IMR-90 (cell line): ENCODE measurements around the gene AHI1. TPM values are rescaled to one million over a fixed set of nuclear protein-coding genes. Genes with fewer than 3 reads are reported as not detected.

Source experiments
- ATAC-seq: fragments of 200-7000 bp; cut with Tn5 transposase; 2 replicates; pipeline ENCODE4 v1.9.1; 2020; ENCODE audit warnings: low read depth, mild to moderate bottlenecking, moderate library complexity
- BruUV-seq: library from RNA; stranded (reverse); fragments of 400-500 nt; replicated peaks from 2 replicates; lab custom pipeline; 2021; lab: Mats Ljungman, UMichigan
- CTCF ChIA-PET: fragments of 300-600 bp; formaldehyde crosslinking; extraction: SDS; loops from one replicate; lab custom pipeline; 2021; ENCODE audit warnings: antibody characterized with exemption; lab: Yijun Ruan, JAX
- POLR2A ChIA-PET: fragments of 300-600 bp; sonication (Branson Sonifier 250); formaldehyde crosslinking; loops from one replicate; lab custom pipeline; 2022; ENCODE audit warnings: antibody characterized with exemption; ENCODE audit not compliant: unreplicated experiment; lab: Charles Lee
- DNase-seq: peaks from one replicate; pipeline ENCODE4 v3.0.0; 2013
- H2AFZ ChIP-seq: replicated peaks from 2 replicates; pipeline ENCODE3; 2013; ENCODE audit warnings: low read length, mild to moderate bottlenecking; ENCODE audit not compliant: poor library complexity
- H2AK5ac ChIP-seq: 2 replicates; pipeline ENCODE4 v1.6.1; 2013; ENCODE audit warnings: low read depth, low read length, inconsistent platforms
- H2AK9ac ChIP-seq: replicated peaks from 2 replicates; pipeline ENCODE3; 2013; ENCODE audit warnings: mild to moderate bottlenecking, low read depth, low read length, moderate library complexity; ENCODE audit not compliant: poor library complexity
- H2BK120ac ChIP-seq: 2 replicates; pipeline ENCODE4 v1.6.1; 2013; ENCODE audit warnings: low read depth, low read length, inconsistent platforms
- H2BK15ac ChIP-seq: 3 replicates; pipeline ENCODE4 v1.6.1; 2013; ENCODE audit warnings: low read depth, low read length, inconsistent platforms
- H2BK20ac ChIP-seq: 2 replicates; pipeline ENCODE4 v1.6.1; 2013; ENCODE audit warnings: low read depth, mild to moderate bottlenecking, inconsistent platforms, low read length, moderate library complexity
- H2BK5ac ChIP-seq: 2 replicates; pipeline ENCODE4 v1.6.1; 2013; ENCODE audit warnings: mild to moderate bottlenecking, low read depth, low read length, inconsistent platforms; ENCODE audit not compliant: poor library complexity, severe bottlenecking
- H3K14ac ChIP-seq: replicated peaks from 2 replicates; pipeline ENCODE4 v1.6.1; 2013; ENCODE audit warnings: low read depth, low read length, inconsistent platforms
- H3K18ac ChIP-seq: 2 replicates; pipeline ENCODE4 v1.6.1; 2013; ENCODE audit warnings: low read depth, low read length, control low read depth
- H3K23ac ChIP-seq: 2 replicates; pipeline ENCODE4 v1.6.1; 2013; ENCODE audit warnings: low read depth, low read length, inconsistent platforms
- H3K27ac ChIP-seq: 2 replicates; pipeline ENCODE4 v1.5.1; 2013; ENCODE audit warnings: mild to moderate bottlenecking, control low read depth, low read length; ENCODE audit not compliant: insufficient read depth
- H3K27me3 ChIP-seq: 2 replicates; pipeline ENCODE4 v1.6.1; 2013; ENCODE audit warnings: low read length; ENCODE audit not compliant: control insufficient read depth, insufficient read depth
- H3K36me3 ChIP-seq: 2 replicates; pipeline ENCODE4 v1.6.1; 2013; ENCODE audit warnings: low read length, mixed read lengths; ENCODE audit not compliant: control insufficient read depth, insufficient read depth
- H3K4ac ChIP-seq: 2 replicates; pipeline ENCODE4 v1.6.1; 2013; ENCODE audit warnings: low read depth, low read length, inconsistent platforms
- H3K4me1 ChIP-seq: 2 replicates; pipeline ENCODE4 v1.6.1; 2013; ENCODE audit warnings: low read length, mixed read lengths; ENCODE audit not compliant: control insufficient read depth, insufficient read depth
- H3K4me2 ChIP-seq: 2 replicates; pipeline ENCODE4 v1.6.1; 2013; ENCODE audit warnings: low read depth, mild to moderate bottlenecking, control low read depth, low read length, moderate library complexity
- H3K4me3 ChIP-seq: 2 replicates; pipeline ENCODE4 v1.5.1; 2013; ENCODE audit warnings: low read depth, mild to moderate bottlenecking, control low read depth, low read length, moderate library complexity; ENCODE audit not compliant: insufficient read depth
- H3K56ac ChIP-seq: 2 replicates; pipeline ENCODE4 v1.6.1; 2013; ENCODE audit warnings: low read length, inconsistent platforms; ENCODE audit not compliant: insufficient read depth; ENCODE audit errors: extremely low read depth
- H3K79me1 ChIP-seq, 2 experiments: 2 replicates each; pipeline ENCODE4 v1.6.1; 2013; ENCODE audit warnings: low read length in 2 of 2, inconsistent platforms in 1 of 2, low read depth in 1 of 2
- H3K9ac ChIP-seq: 2 replicates; pipeline ENCODE4 v1.6.1; 2013; ENCODE audit warnings: low read depth, low read length, control low read depth
- H3K9me1 ChIP-seq: 2 replicates; pipeline ENCODE4 v1.6.1; 2013; ENCODE audit warnings: low read length, inconsistent platforms; ENCODE audit not compliant: insufficient read depth
- H3K9me3 ChIP-seq: 2 replicates; pipeline ENCODE4 v1.6.1; 2013; ENCODE audit warnings: low read length; ENCODE audit not compliant: control insufficient read depth, insufficient read depth
- H4K20me1 ChIP-seq: 2 replicates; pipeline ENCODE4 v1.6.1; 2013; ENCODE audit warnings: low read length, inconsistent platforms; ENCODE audit not compliant: insufficient read depth
- H4K5ac ChIP-seq: 2 replicates; pipeline ENCODE4 v1.6.1; 2013; ENCODE audit warnings: mild to moderate bottlenecking, low read depth, low read length, control low read depth
- H4K8ac ChIP-seq, 2 experiments: 2 replicates each; pipeline ENCODE4 v1.6.1; 2013; ENCODE audit warnings: low read depth in 2 of 2, low read length in 2 of 2, control low read depth in 1 of 2, inconsistent platforms in 1 of 2
- H4K91ac ChIP-seq: 2 replicates; pipeline ENCODE4 v1.6.1; 2013; ENCODE audit warnings: low read depth, low read length, inconsistent platforms; ENCODE audit not compliant: insufficient read depth
- BHLHE40 ChIP-seq: fragments of 150-350 bp; IDR thresholded peaks from 2 replicates; pipeline ENCODE4 v1.6.1; 2016; ENCODE audit warnings: mild to moderate bottlenecking, low read depth, low read length
- CEBPB ChIP-seq: IDR thresholded peaks from 2 replicates; pipeline ENCODE4 v1.6.1; 2012; ENCODE audit warnings: low read depth, low read length, improper control_type of control experiment
- CHD1 ChIP-seq: IDR thresholded peaks from 2 replicates; pipeline ENCODE4 v1.6.1; 2012; ENCODE audit warnings: low read depth, low read length, improper control_type of control experiment
- FOS ChIP-seq: fragments of 150-350 bp; IDR thresholded peaks from 2 replicates; pipeline ENCODE4 v1.6.1; 2016; ENCODE audit warnings: low read depth, low read length
- MAFK ChIP-seq: IDR thresholded peaks from 2 replicates; pipeline ENCODE4 v1.6.1; 2012; ENCODE audit warnings: low read depth, low read length, improper control_type of control experiment
- MAZ ChIP-seq: IDR thresholded peaks from 2 replicates; pipeline ENCODE4 v1.6.1; 2012; ENCODE audit warnings: low read depth, mild to moderate bottlenecking, low read length, improper control_type of control experiment, moderate library complexity, borderline replicate concordance
- MXI1 ChIP-seq: IDR thresholded peaks from 2 replicates; pipeline ENCODE4 v1.6.1; 2012; ENCODE audit warnings: low read depth, mild to moderate bottlenecking, low read length, moderate library complexity, borderline replicate concordance
- NFE2L2 ChIP-seq: fragments of 150-350 bp; IDR thresholded peaks from 2 replicates; pipeline ENCODE4 v1.6.1; 2016; ENCODE audit warnings: low read depth, mild to moderate bottlenecking, low read length
- POLR2A ChIP-seq: IDR thresholded peaks from 2 replicates; pipeline ENCODE4 v1.6.1; 2012; ENCODE audit warnings: mild to moderate bottlenecking, low read depth, low read length
- RAD21 ChIP-seq: IDR thresholded peaks from 2 replicates; pipeline ENCODE4 v1.6.1; 2012; ENCODE audit warnings: low read length, improper control_type of control experiment
- RCOR1 ChIP-seq: IDR thresholded peaks from 2 replicates; pipeline ENCODE4 v1.6.1; 2012; ENCODE audit warnings: mild to moderate bottlenecking, low read length, improper control_type of control experiment; ENCODE audit not compliant: insufficient replicate concordance
- RFX5 ChIP-seq: IDR thresholded peaks from 2 replicates; pipeline ENCODE4 v1.8.0; 2012; ENCODE audit warnings: low read depth, mild to moderate bottlenecking, low read length, moderate library complexity
- SMC3 ChIP-seq: fragments of 150-350 bp; IDR thresholded peaks from 2 replicates; pipeline ENCODE4 v1.6.1; 2016; ENCODE audit warnings: low read depth, mild to moderate bottlenecking, antibody characterized with exemption, low read length, moderate library complexity
- WGBS, 2 experiments: methylation state at CpG; one replicate each; pipeline versions ENCODE4 v1.1.5 to v1.1.7; 2013; ENCODE audit warnings: missing lambda C conversion rate in 2 of 2; ENCODE audit not compliant: insufficient read length in 1 of 2; ENCODE audit errors: extremely low coverage in 2 of 2; 5-methylcytosine and 5-hydroxymethylcytosine counted together
- dilution Hi-C: fragments of 300-500 bp; cut with HindIII; formaldehyde crosslinking; loops from one replicate; pipeline ENCODE4 v1.14.3; 2018; ENCODE audit warnings: low sequenced_read_pairs; ENCODE audit not compliant: unreplicated experiment
- in situ Hi-C: fragments of 300-500 bp; cut with MboI; formaldehyde crosslinking; loops from 3 replicates; pipeline ENCODE4 v1.14.3; 2019; ENCODE audit warnings: low sequenced_read_pairs, inconsistent platforms, mixed read lengths
- intact Hi-C: fragments of 100-400 bp; cut with micrococcal nuclease; formaldehyde crosslinking; loops from 2 replicates; pipeline ENCODE4 v1.10.0; 2022
- polyA plus RNA-seq, 3 experiments: library from polyadenylated mRNA; depleted of rRNA; stranded (reverse); fragments of >200 nt; gene quantifications; 2 replicates each; pipeline ENCODE4 v1.2.3, GENCODE V29; 2012; ENCODE audit warnings: low replicate concordance in 1 of 3
- total RNA-seq: library from RNA; depleted of rRNA; stranded (reverse); fragments of >200 nt; gene quantifications from 2 replicates; pipeline ENCODE4 v1.2.3, GENCODE V29; 2012
- TF ChIP-seq, protein P1 (sequence below): conservative IDR thresholded peaks from 2 replicates; pipeline ENCODE4 v1.5.1; 2012; ENCODE audit warnings: mild to moderate bottlenecking, low read depth, low read length, improper control_type of control experiment
- TF ChIP-seq, protein P2 (sequence below): fragments of 150-350 bp; IDR thresholded peaks from 2 replicates; pipeline ENCODE4 v1.6.1; 2016; ENCODE audit warnings: low read depth, mild to moderate bottlenecking, low read length, moderate library complexity, borderline replicate concordance
- TF ChIP-seq, protein P3 (sequence below): fragments of 150-350 bp; IDR thresholded peaks from 2 replicates; pipeline ENCODE4 v1.6.1; 2017; ENCODE audit warnings: mild to moderate bottlenecking, antibody characterized with exemption, low read length, low read depth

The AHI1 gene
- total and polyA plus RNA-seq, 2 of the 4 experiments (the other 2 are of a cell fraction), result 9.5 to 19.4 TPM

DNA sequence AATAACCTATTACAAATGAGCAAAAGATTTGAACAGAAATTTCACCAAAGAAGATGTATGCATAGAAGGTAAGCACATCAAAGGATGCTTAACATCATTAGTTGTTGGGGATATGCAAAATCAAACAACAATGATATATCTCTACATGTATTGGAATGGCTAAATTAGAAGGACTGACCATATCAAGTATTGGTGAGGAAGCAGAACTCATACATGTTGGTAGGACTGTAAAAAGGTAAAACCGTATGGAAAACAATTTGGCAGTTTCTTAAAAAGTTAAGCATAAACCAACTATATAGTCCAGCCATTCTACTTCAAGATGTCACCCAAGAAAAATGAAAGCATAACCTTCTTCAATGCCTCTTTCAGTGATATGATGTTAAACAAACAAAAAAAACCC, 202.5 kb downstream of the AHI1 start:
- Histone ChIP-seq H4K5ac (no peak overlapping the region), H3K4me2 (no peak overlapping the region), H2BK20ac (no peak overlapping the region), H3K56ac (no peak overlapping the region), H2BK5ac (no peak overlapping the region), H2AFZ (no peak overlapping the region), H4K20me1 (no peaks in the 10 kb centered on the region), H3K4me1 (peaks cover 2% of the 10 kb centered on the region; the same call in 1 of the 2 replicates), H3K79me1 (no peaks in the 10 kb centered on the region), H4K91ac (no peak overlapping the region), H3K18ac (no peak overlapping the region), H4K8ac (no peak overlapping the region), H3K14ac (no peak overlapping the region), H3K9ac (no peak overlapping the region), H3K4ac (no peak overlapping the region), H3K23ac (no peak overlapping the region), H2AK5ac (no peak overlapping the region), H3K27me3 (no peaks in the 10 kb centered on the region), H3K4me3 (no peak overlapping the region), H2BK15ac (no peak overlapping the region), H3K9me3 (no peaks in the 10 kb centered on the region; the same call in 1 of the 2 replicates), H2AK9ac (no peak overlapping the region), H3K27ac (no peak overlapping the region), H3K9me1 (peaks cover 7% of the 10 kb centered on the region; the same call in 1 of the 2 replicates), H2BK120ac (no peak overlapping the region), H3K36me3 (no peaks in the 10 kb centered on the region; the same call in 1 of the 2 replicates)
- dilution Hi-C loops (no loop called here), intact Hi-C loops (no loop called here), in situ Hi-C loops (no loop called here)
- DNase-seq (no peak), ATAC-seq (no peak)
- ChIA-PET POLR2A (no interaction called here), CTCF (no interaction called here)
- no peak for TF ChIP-seq POLR2A
- TF ChIP-seq, protein P1, sequence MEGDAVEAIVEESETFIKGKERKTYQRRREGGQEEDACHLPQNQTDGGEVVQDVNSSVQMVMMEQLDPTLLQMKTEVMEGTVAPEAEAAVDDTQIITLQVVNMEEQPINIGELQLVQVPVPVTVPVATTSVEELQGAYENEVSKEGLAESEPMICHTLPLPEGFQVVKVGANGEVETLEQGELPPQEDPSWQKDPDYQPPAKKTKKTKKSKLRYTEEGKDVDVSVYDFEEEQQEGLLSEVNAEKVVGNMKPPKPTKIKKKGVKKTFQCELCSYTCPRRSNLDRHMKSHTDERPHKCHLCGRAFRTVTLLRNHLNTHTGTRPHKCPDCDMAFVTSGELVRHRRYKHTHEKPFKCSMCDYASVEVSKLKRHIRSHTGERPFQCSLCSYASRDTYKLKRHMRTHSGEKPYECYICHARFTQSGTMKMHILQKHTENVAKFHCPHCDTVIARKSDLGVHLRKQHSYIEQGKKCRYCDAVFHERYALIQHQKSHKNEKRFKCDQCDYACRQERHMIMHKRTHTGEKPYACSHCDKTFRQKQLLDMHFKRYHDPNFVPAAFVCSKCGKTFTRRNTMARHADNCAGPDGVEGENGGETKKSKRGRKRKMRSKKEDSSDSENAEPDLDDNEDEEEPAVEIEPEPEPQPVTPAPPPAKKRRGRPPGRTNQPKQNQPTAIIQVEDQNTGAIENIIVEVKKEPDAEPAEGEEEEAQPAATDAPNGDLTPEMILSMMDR, result no peak
- no peak for TF ChIP-seq CEBPB
- TF ChIP-seq RFX5, result no peak
- no peak for TF ChIP-seq MAFK
- TF ChIP-seq SMC3, result no peak
- TF ChIP-seq BHLHE40, result no peak
- TF ChIP-seq CHD1, result no peak
- TF ChIP-seq FOS, result no peak
- TF ChIP-seq RCOR1, result no peak
- TF ChIP-seq, protein P2, sequence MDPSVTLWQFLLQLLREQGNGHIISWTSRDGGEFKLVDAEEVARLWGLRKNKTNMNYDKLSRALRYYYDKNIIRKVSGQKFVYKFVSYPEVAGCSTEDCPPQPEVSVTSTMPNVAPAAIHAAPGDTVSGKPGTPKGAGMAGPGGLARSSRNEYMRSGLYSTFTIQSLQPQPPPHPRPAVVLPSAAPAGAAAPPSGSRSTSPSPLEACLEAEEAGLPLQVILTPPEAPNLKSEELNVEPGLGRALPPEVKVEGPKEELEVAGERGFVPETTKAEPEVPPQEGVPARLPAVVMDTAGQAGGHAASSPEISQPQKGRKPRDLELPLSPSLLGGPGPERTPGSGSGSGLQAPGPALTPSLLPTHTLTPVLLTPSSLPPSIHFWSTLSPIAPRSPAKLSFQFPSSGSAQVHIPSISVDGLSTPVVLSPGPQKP, result no peak
- TF ChIP-seq MAZ, result no peak
- no peak for TF ChIP-seq RAD21
- TF ChIP-seq, protein P3, sequence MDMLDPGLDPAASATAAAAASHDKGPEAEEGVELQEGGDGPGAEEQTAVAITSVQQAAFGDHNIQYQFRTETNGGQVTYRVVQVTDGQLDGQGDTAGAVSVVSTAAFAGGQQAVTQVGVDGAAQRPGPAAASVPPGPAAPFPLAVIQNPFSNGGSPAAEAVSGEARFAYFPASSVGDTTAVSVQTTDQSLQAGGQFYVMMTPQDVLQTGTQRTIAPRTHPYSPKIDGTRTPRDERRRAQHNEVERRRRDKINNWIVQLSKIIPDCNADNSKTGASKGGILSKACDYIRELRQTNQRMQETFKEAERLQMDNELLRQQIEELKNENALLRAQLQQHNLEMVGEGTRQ, result no peak
- no peak for TF ChIP-seq MXI1
- TF ChIP-seq NFE2L2, result no peak
- no CpG with 5 or more reads among the region's 1 CpG for whole genome bisulfite sequencing, 2 experiments
- no TSS peak for BruUV-seq
